GM12874 (cell line): ENCODE data around the gene SLC1A7.

Source experiments
- CTCF ChIP-seq: IDR thresholded peaks from 2 replicates; pipeline ENCODE4 v1.5.1; 2011; ENCODE audit warnings: low read depth, mild to moderate bottlenecking, control low read depth, low read length, moderate library complexity; ENCODE audit not compliant: insufficient read depth

The SLC1A7 gene

GRCh38 chr1:53145942-53146708 lies 3.7 kb upstream of the SLC1A7 start:
- TF ChIP-seq CTCF, result no peak

GRCh38 chr1:53145619-53145941 lies 3.1 kb upstream of the SLC1A7 start:
- no peak for TF ChIP-seq CTCF

GRCh38 chr1:53145051-53145600 lies 2.7 kb upstream of the SLC1A7 start:
- no peak for TF ChIP-seq CTCF

- no peak for TF ChIP-seq CTCF
Observed at GRCh38 chr1:53144201-53144600, 1.8 kb upstream of the SLC1A7 start.

GRCh38 chr1:53143527-53143926 lies 1.1 kb upstream of the SLC1A7 start:
- no peak for TF ChIP-seq CTCF

- TF ChIP-seq CTCF, result no peak
Observed at GRCh38 chr1:53141487-53142055, 867 bp downstream of the SLC1A7 start.

- TF ChIP-seq CTCF, result no peak
Observed at GRCh38 chr1:53140451-53140850, 2.0 kb downstream of the SLC1A7 start.
